ENCODE results near the gene VDR. TPM values are rescaled to one million over a fixed set of nuclear protein-coding genes. Genes with fewer than 3 reads are reported as not detected.

Gene VDR
- 100 to 1,000 TPM; 108 to 124 TPM for total RNA-seq

- peak; percentile 88 for DNase-seq
- ChIA-PET CTCF (interaction anchor here (0.6 to 2.6 kb wide), 29 partner anchors 10 to 266 kb away, joined by 3 to 13 read pairs (median 4); partner anchors contain the start of gene TMEM106C), POLR2A (interaction anchor here (0.7 to 3.7 kb wide), 8 partner anchors 17 to 97 kb away, joined by 3 to 19 read pairs (median 6); no protein-coding TSS in a partner anchor)
- Mint-ChIP-seq H3K27ac (peak within 1 kb of the TSS; percentile 92), H3K27me3 (peaks cover 20% of the 10 kb centered on the region), H3K36me3 (ENCODE audit: low read depth) (peaks cover 37% of the 10 kb centered on the region), H3K4me1 (peaks cover 43% of the 10 kb centered on the region), H3K9me3 (ENCODE audit: low read depth) (no peaks in the 10 kb centered on the region), H3K4me3 (peak within 1 kb of the TSS; percentile 94)
- intact Hi-C loops (cut with DNase I, micrococcal nuclease): loop anchor here (1.0 to 5.0 kb wide), 14 partner anchors 20 to 293 kb away; partner anchors contain the start of genes ASB8 (in 2 of the 2), TMEM106C (in 2 of the 2), CCDC184 (in 1 of the 2) and RPAP3 (in 1 of the 2)
- ATAC-seq: peak; percentile 76
These were observed at the start of gene VDR for GRCh38 chr12:47904713-47905709. VDR (minus strand) TSS chr12:47904994; CDS start chr12:47879113, 25,881 bp downstream.

- H3K27me3 Mint-ChIP-seq: no peaks in the 10 kb centered on the region
- ATAC-seq: no peak
- CTCF ChIA-PET: interaction anchor here (0.9 to 3.4 kb wide), 2 partner anchors 9 to 117 kb away, joined by 3 to 18 read pairs; partner anchors contain the start of gene TMEM106C
- POLR2A ChIA-PET: no interaction called here
- peaks cover 1% of the 10 kb centered on the region for H3K9me3 Mint-ChIP-seq (ENCODE audit: low read depth)
- intact Hi-C loops (cut with DNase I, micrococcal nuclease): no loop called here
- H3K4me1 Mint-ChIP-seq: peaks cover 6% of the 10 kb centered on the region
- DNase-seq: no peak
- H3K27ac Mint-ChIP-seq: no peak overlapping the region
- no peaks in the 10 kb centered on the region for H3K36me3 Mint-ChIP-seq (ENCODE audit: low read depth)
- H3K4me3 Mint-ChIP-seq: no peak overlapping the region
These were observed 49.3 kb upstream of the VDR start for GRCh38 chr12:47954058-47954457.

GRCh38 chr12:47950856-47951468 is 46.2 kb upstream of the VDR start:
- ATAC-seq: no peak
- Mint-ChIP-seq H3K36me3 (ENCODE audit: low read depth) (no peaks in the 10 kb centered on the region), H3K9me3 (ENCODE audit: low read depth) (no peaks in the 10 kb centered on the region), H3K4me1 (peaks cover 10% of the 10 kb centered on the region), H3K27ac (no peak overlapping the region), H3K27me3 (peaks cover 3% of the 10 kb centered on the region), H3K4me3 (no peak overlapping the region)
- no peak for DNase-seq
- intact Hi-C loops (cut with DNase I, micrococcal nuclease): no loop called here
- CTCF ChIA-PET: interaction anchor here (0.6 to 2.7 kb wide), 8 partner anchors 11 to 418 kb away, joined by 3 to 29 read pairs (median 3); partner anchors contain the start of gene TMEM106C
- POLR2A ChIA-PET: no interaction called here

- Mint-ChIP-seq H3K27ac (peak overlapping the region; percentile 10), H3K27me3 (peaks cover 3% of the 10 kb centered on the region), H3K36me3 (ENCODE audit: low read depth) (no peaks in the 10 kb centered on the region), H3K9me3 (ENCODE audit: low read depth) (no peaks in the 10 kb centered on the region), H3K4me3 (no peak overlapping the region), H3K4me1 (peaks cover 10% of the 10 kb centered on the region)
- ChIA-PET CTCF (interaction anchor here (0.6 to 2.8 kb wide), 27 partner anchors 9 to 216 kb away, joined by 3 to 29 read pairs (median 5); partner anchors contain the start of genes TMEM106C and VDR), POLR2A (no interaction called here)
- DNase-seq (peak; percentile 78), ATAC-seq (peak; percentile 83)
- intact Hi-C loops (cut with DNase I, micrococcal nuclease): loop anchor here (1.0 to 5.0 kb wide), 9 partner anchors 17 to 235 kb away; partner anchors contain the start of gene VDR (in 1 of the 2)
These were observed 44.9 kb upstream of the VDR start for GRCh38 chr12:47949441-47950341.

- intact Hi-C loops (cut with DNase I, micrococcal nuclease): loop anchor here (5.0 kb wide), 3 partner anchors 80 to 145 kb away; no protein-coding TSS in a partner anchor
- no peaks in the 10 kb centered on the region for H3K36me3 Mint-ChIP-seq (ENCODE audit: low read depth)
- ChIA-PET CTCF (interaction anchor here (0.7 to 1.8 kb wide), 6 partner anchors 33 to 232 kb away, joined by 3 to 5 read pairs (median 4); no protein-coding TSS in a partner anchor), POLR2A (no interaction called here)
- H3K27ac Mint-ChIP-seq: no peak overlapping the region
- no peak overlapping the region for H3K4me3 Mint-ChIP-seq
- ATAC-seq (no peak), DNase-seq (no peak)
- H3K9me3 Mint-ChIP-seq (ENCODE audit: low read depth): no peaks in the 10 kb centered on the region
- peaks cover 10% of the 10 kb centered on the region for H3K4me1 Mint-ChIP-seq
- H3K27me3 Mint-ChIP-seq: peaks cover 5% of the 10 kb centered on the region
These were observed 42.5 kb upstream of the VDR start for GRCh38 chr12:47947341-47947740.

GRCh38 chr12:47946413-47947323 is 41.9 kb upstream of the VDR start:
- H3K27me3 Mint-ChIP-seq: peaks cover 7% of the 10 kb centered on the region
- H3K4me3 Mint-ChIP-seq: no peak overlapping the region
- POLR2A ChIA-PET: no interaction called here
- H3K9me3 Mint-ChIP-seq (ENCODE audit: low read depth): no peaks in the 10 kb centered on the region
- peaks cover 10% of the 10 kb centered on the region for H3K4me1 Mint-ChIP-seq
- no peaks in the 10 kb centered on the region for H3K36me3 Mint-ChIP-seq (ENCODE audit: low read depth)
- no peak for ATAC-seq
- CTCF ChIA-PET: interaction anchor here (0.7 to 1.8 kb wide), 5 partner anchors 32 to 179 kb away, joined by 3 to 5 read pairs (median 3); no protein-coding TSS in a partner anchor
- intact Hi-C loops (cut with DNase I, micrococcal nuclease): loop anchor here (5.0 kb wide), 3 partner anchors 79 to 144 kb away; no protein-coding TSS in a partner anchor
- H3K27ac Mint-ChIP-seq: no peak overlapping the region
- no peak for DNase-seq

GRCh38 chr12:47945341-47945728 is 40.5 kb upstream of the VDR start:
- CTCF ChIA-PET: no interaction called here
- no peak overlapping the region for H3K27ac Mint-ChIP-seq
- POLR2A ChIA-PET: no interaction called here
- ATAC-seq (no peak), DNase-seq (no peak)
- no peaks in the 10 kb centered on the region for H3K36me3 Mint-ChIP-seq (ENCODE audit: low read depth)
- peaks cover 16% of the 10 kb centered on the region for H3K27me3 Mint-ChIP-seq
- H3K4me1 Mint-ChIP-seq: peaks cover 10% of the 10 kb centered on the region
- intact Hi-C loops (cut with DNase I, micrococcal nuclease): loop anchor here (5.0 kb wide), 3 partner anchors 78 to 143 kb away; no protein-coding TSS in a partner anchor
- H3K9me3 Mint-ChIP-seq (ENCODE audit: low read depth): no peaks in the 10 kb centered on the region
- no peak overlapping the region for H3K4me3 Mint-ChIP-seq

GRCh38 chr12:47944685-47945340 is 40.0 kb upstream of the VDR start:
- ChIA-PET POLR2A (no interaction called here), CTCF (no interaction called here)
- Mint-ChIP-seq H3K27ac (no peak overlapping the region), H3K4me3 (no peak overlapping the region), H3K36me3 (ENCODE audit: low read depth) (no peaks in the 10 kb centered on the region), H3K9me3 (ENCODE audit: low read depth) (no peaks in the 10 kb centered on the region), H3K27me3 (peaks cover 16% of the 10 kb centered on the region), H3K4me1 (peaks cover 10% of the 10 kb centered on the region)
- intact Hi-C loops (cut with DNase I, micrococcal nuclease): loop anchor here (5.0 kb wide), 3 partner anchors 78 to 143 kb away; no protein-coding TSS in a partner anchor
- DNase-seq (no peak), ATAC-seq (no peak)

- H3K27ac Mint-ChIP-seq: no peak overlapping the region
- ChIA-PET CTCF (interaction anchor here (0.5 to 0.7 kb wide), 3 partner anchors 19 to 24 kb away, joined by 3 read pairs; no protein-coding TSS in a partner anchor), POLR2A (no interaction called here)
- intact Hi-C loops (cut with DNase I, micrococcal nuclease): no loop called here
- DNase-seq: no peak
- no peaks in the 10 kb centered on the region for H3K36me3 Mint-ChIP-seq (ENCODE audit: low read depth)
- peaks cover 4% of the 10 kb centered on the region for H3K4me1 Mint-ChIP-seq
- no peak overlapping the region for H3K4me3 Mint-ChIP-seq
- no peaks in the 10 kb centered on the region for H3K9me3 Mint-ChIP-seq (ENCODE audit: low read depth)
- H3K27me3 Mint-ChIP-seq: peaks cover 16% of the 10 kb centered on the region
- no peak for ATAC-seq
These were observed 39.0 kb upstream of the VDR start for GRCh38 chr12:47943623-47944340.
